SK-N-SH (cell line): ENCODE measurements around the gene TMEM170A. TPM values are rescaled to one million over a fixed set of nuclear protein-coding genes. Genes with fewer than 3 reads are reported as not detected.
A peak's percentile ranks its signal among the peaks of the same experiment; 100 is the strongest.
"Not testable (repeated sequence)": the region's sequence is repeated elsewhere in the genome, so short reads cannot be mapped to it uniquely, and the experiment has no call there.

Source experiments
- CTCF ChIA-PET: fragments of 300-600, 350-600 bp; formaldehyde crosslinking; extraction: SDS; loops from one replicate; lab custom pipeline; 2021; lab: Yijun Ruan, JAX
- POLR2A ChIA-PET: fragments of 350-600 bp; sonication (Branson Sonifier 250); formaldehyde crosslinking; extraction: SDS; loops from one replicate; lab custom pipeline; 2020; ENCODE audit warnings: antibody characterized with exemption, inconsistent platforms; lab: Yijun Ruan, JAX
- DNase-seq: peaks from one replicate; pipeline ENCODE4 v3.0.0; 2012
- H2AFZ ChIP-seq: fragments of 200-600 bp; sonication (generic); 2 replicates; pipeline ENCODE4 v1.8.1; 2016; ENCODE audit warnings: antibody characterized with exemption, mild to moderate bottlenecking, low read depth
- H3F3A ChIP-seq: fragments of 200-600 bp; sonication (generic); replicated peaks from 2 replicates; pipeline ENCODE3; 2016; ENCODE audit warnings: antibody characterized with exemption, mild to moderate bottlenecking; ENCODE audit not compliant: insufficient read depth
- H3K27ac ChIP-seq, 2 experiments: fragments of 200-500 bp in 1 of 2; fragments of 200-600 bp in 1 of 2; sonication (Bioruptor generic) in 1 of 2; sonication (generic), shearing (Covaris generic) in 1 of 2; 2 replicates each; pipeline versions ENCODE4 v1.5.1 to v1.6.1; 2014 to 2016; ENCODE audit warnings: low read depth in 2 of 2, inconsistent platforms in 1 of 2, low read length in 1 of 2, mild to moderate bottlenecking in 1 of 2, mixed read lengths in 1 of 2
- H3K27me3 ChIP-seq: fragments of 200-600 bp; sonication (generic), shearing (Covaris generic); 2 replicates; pipeline ENCODE4 v1.6.1; 2016; ENCODE audit warnings: mixed run types; ENCODE audit not compliant: insufficient read depth
- H3K36me3 ChIP-seq, 2 experiments: fragments of 200-500 bp in 1 of 2; fragments of 200-600 bp in 1 of 2; sonication (Bioruptor generic) in 1 of 2; sonication (generic) in 1 of 2; replicated peaks in 1 of 2; 2 replicates each; pipeline versions ENCODE3 to v1.5.1; 2014 to 2016; ENCODE audit warnings: low read length in 1 of 2, mild to moderate bottlenecking in 1 of 2; ENCODE audit not compliant: insufficient read depth in 2 of 2, control insufficient read depth in 1 of 2
- H3K4me1 ChIP-seq, 2 experiments: fragments of 200-500 bp in 1 of 2; fragments of 200-600 bp in 1 of 2; sonication (Bioruptor generic) in 1 of 2; sonication (generic), shearing (Covaris generic) in 1 of 2; 2 replicates each; pipeline versions ENCODE4 v1.5.1 to v1.6.1; 2014 to 2016; ENCODE audit warnings: low read depth in 1 of 2, low read length in 1 of 2, mixed run types in 1 of 2; ENCODE audit not compliant: insufficient read depth in 2 of 2, control insufficient read depth in 1 of 2
- H3K4me2 ChIP-seq: fragments of 200-600 bp; sonication (generic), shearing (Covaris generic); 2 replicates; pipeline ENCODE4 v1.6.1; 2017; ENCODE audit warnings: mixed run types
- H3K4me3 ChIP-seq, 2 experiments: fragments of 200-500 bp in 1 of 2; fragments of 200-600 bp in 1 of 2; sonication (Bioruptor generic) in 1 of 2; sonication (generic), shearing (Covaris generic) in 1 of 2; 2 replicates each; pipeline versions ENCODE4 v1.5.1 to v1.8.1; 2014 to 2016; ENCODE audit warnings: low read depth in 2 of 2, inconsistent platforms in 1 of 2, low read length in 1 of 2, mild to moderate bottlenecking in 1 of 2, mixed read lengths in 1 of 2, moderate library complexity in 1 of 2
- H3K79me2 ChIP-seq: fragments of 200-600 bp; sonication (generic); 2 replicates; pipeline ENCODE4 v1.8.1; 2017; ENCODE audit warnings: mild to moderate bottlenecking; ENCODE audit not compliant: insufficient read depth
- H3K9ac ChIP-seq: fragments of 200-600 bp; sonication (generic); 2 replicates; pipeline ENCODE4 v1.6.1; 2017; ENCODE audit warnings: mixed run types
- H3K9me2 ChIP-seq: fragments of 200-600 bp; sonication (generic); 2 replicates; pipeline ENCODE4 v1.6.1; 2017; ENCODE audit warnings: mixed run types
- H3K9me3 ChIP-seq: fragments of 200-600 bp; sonication (generic); 2 replicates; pipeline ENCODE4 v1.6.1; 2017; ENCODE audit warnings: mixed run types, mild to moderate bottlenecking, moderate library complexity
- H4K20me1 ChIP-seq: fragments of 200-600 bp; sonication (generic); 2 replicates; pipeline ENCODE4 v1.6.1; 2017; ENCODE audit warnings: mild to moderate bottlenecking, mixed run types; ENCODE audit not compliant: insufficient read depth
- ELF1 ChIP-seq: IDR thresholded peaks from 2 replicates; pipeline ENCODE4 v1.4.0; 2012
- FOXJ3 ChIP-seq: sonication (generic); formaldehyde crosslinking; IDR thresholded peaks from 2 replicates; pipeline ENCODE4 v1.5.1; 2020; ENCODE audit warnings: mild to moderate bottlenecking, missing genetic modification reagents
- FOXM1 ChIP-seq: IDR thresholded peaks from 2 replicates; pipeline ENCODE4 v1.4.0; 2012; ENCODE audit warnings: low read depth, mild to moderate bottlenecking
- GABPA ChIP-seq: IDR thresholded peaks from 2 replicates; pipeline ENCODE4 v1.4.0; 2012; ENCODE audit warnings: low read depth, mild to moderate bottlenecking
- GATA2 ChIP-seq: sonication (generic); formaldehyde crosslinking; IDR thresholded peaks from 2 replicates; pipeline ENCODE4 v1.5.0; 2020; ENCODE audit warnings: mild to moderate bottlenecking, missing genetic modification reagents
- NRF1 ChIP-seq: IDR thresholded peaks from 2 replicates; pipeline ENCODE4 v1.6.1; 2012; ENCODE audit warnings: low read depth, mild to moderate bottlenecking, low read length
- POLR2AphosphoS5 ChIP-seq: IDR thresholded peaks from 2 replicates; pipeline ENCODE4 v1.6.1; 2012; ENCODE audit warnings: low read depth, low read length
- RCOR1 ChIP-seq: fragments of 150-350 bp; IDR thresholded peaks from 2 replicates; pipeline ENCODE4 v1.6.1; 2017; ENCODE audit warnings: antibody characterized with exemption, low read length
- REST ChIP-seq: IDR thresholded peaks from 2 replicates; pipeline ENCODE4 v1.6.1; 2012; ENCODE audit warnings: mild to moderate bottlenecking, low read depth, low read length, moderate library complexity
- RFX5 ChIP-seq: IDR thresholded peaks from 2 replicates; pipeline ENCODE4 v1.6.1; 2012; ENCODE audit warnings: mild to moderate bottlenecking, improper control_type of control experiment, low read length
- TAF1 ChIP-seq: IDR thresholded peaks from 2 replicates; pipeline ENCODE4 v1.6.1; 2012; ENCODE audit warnings: low read depth, mild to moderate bottlenecking, low read length, moderate library complexity, borderline replicate concordance
- TEAD4 ChIP-seq: IDR thresholded peaks from 2 replicates; pipeline ENCODE4 v1.4.0; 2012; ENCODE audit warnings: mild to moderate bottlenecking, borderline replicate concordance; ENCODE audit not compliant: insufficient read depth
- whole genome bisulfite sequencing: methylation state at CpG from one replicate; pipeline ENCODE4 v1.1.6; 2017; ENCODE audit warnings: low lambda C conversion rate; 5-methylcytosine and 5-hydroxymethylcytosine counted together
- polyA plus RNA-seq, 3 experiments: library from polyadenylated mRNA; depleted of rRNA; stranded (reverse); fragments of >200 nt; gene quantifications; 2 replicates each; pipeline ENCODE4 v1.2.3, GENCODE V29; 2012
- TF ChIP-seq, protein P1 (sequence below): IDR thresholded peaks from 2 replicates; pipeline ENCODE4; 2012
- TF ChIP-seq, protein P2 (sequence below): fragments of 150-350 bp; IDR thresholded peaks from 2 replicates; pipeline ENCODE4 v1.6.1; 2016; ENCODE audit warnings: mild to moderate bottlenecking, low read depth, low read length

TMEM170A gene
- polyA plus RNA-seq, 1 of the 3 experiments (the other 2 are of a cell fraction), result 9.2 TPM

GRCh38 chr16:75457485-75458021 lies 6.9 kb downstream of the TMEM170A start:
- peaks cover 0 to 28% of the 10 kb centered on the region in 2 experiments; a peak in 3 of 4 replicates for H3K4me1 ChIP-seq
- TF ChIP-seq GABPA (no peak), RFX5 (no peak), ELF1 (no peak), GATA2 (CRISPR knock-in tag) (no peak), NRF1 (no peak)
- WGBS, result 100% methylated on average over 5 of the region's 5 CpGs
- no peak overlapping the region for H3K4me3 ChIP-seq
- DNase-seq, result no peak
- peak overlapping the region in 1 of 2 experiments; percentile 62; a peak in 2 of 4 replicates for H3K27ac ChIP-seq
- H3K9ac ChIP-seq, result no peak overlapping the region
- POLR2A ChIA-PET, result interaction anchor here (1.8 kb wide), 1 partner anchor 24 kb away, joined by 5 read pairs; the partner anchor contains the start of gene CFDP1
- H2AFZ ChIP-seq, result no peak overlapping the region
- CTCF ChIA-PET, result interaction anchor here (1.0 to 2.6 kb wide), 5 partner anchors 8 to 306 kb away, joined by 3 to 8 read pairs (median 6); partner anchors contain the start of gene CFDP1
- H4K20me1 ChIP-seq, result peaks cover 62% of the 10 kb centered on the region
- no peaks in the 10 kb centered on the region for H3K27me3 ChIP-seq
- H3K79me2 ChIP-seq, result peaks cover 97% of the 10 kb centered on the region
- H3K36me3 ChIP-seq, result no peaks in the 10 kb centered on the region
- no peaks in the 10 kb centered on the region for H3K9me3 ChIP-seq
- H3K4me2 ChIP-seq, result no peak overlapping the region
- H3K9me2 ChIP-seq, result no peaks in the 10 kb centered on the region
- no peaks in the 10 kb centered on the region for H3F3A ChIP-seq

GRCh38 chr16:75456971-75457370 lies 7.5 kb downstream of the TMEM170A start:
- CTCF ChIA-PET, result interaction anchor here (0.8 to 2.6 kb wide), 6 partner anchors 8 to 307 kb away, joined by 3 to 8 read pairs (median 5); partner anchors contain the start of gene CFDP1
- Histone ChIP-seq H3K9me2 (no peaks in the 10 kb centered on the region), H2AFZ (no peak overlapping the region), H3K4me1 (peaks cover 0 to 28% of the 10 kb centered on the region in 2 experiments; a peak in 2 of 4 replicates), H3K27ac (peak overlapping the region in 1 of 2 experiments; percentile 62; a peak in 2 of 4 replicates), H3F3A (no peaks in the 10 kb centered on the region), H3K36me3 (no peaks in the 10 kb centered on the region), H3K9me3 (no peaks in the 10 kb centered on the region), H3K27me3 (no peaks in the 10 kb centered on the region), H4K20me1 (peaks cover 59% of the 10 kb centered on the region), H3K4me3 (no peak overlapping the region), H3K9ac (no peak overlapping the region), H3K4me2 (no peak overlapping the region), H3K79me2 (peaks cover 97% of the 10 kb centered on the region)
- TF ChIP-seq TEAD4, result no peak
- TF ChIP-seq, protein P1, sequence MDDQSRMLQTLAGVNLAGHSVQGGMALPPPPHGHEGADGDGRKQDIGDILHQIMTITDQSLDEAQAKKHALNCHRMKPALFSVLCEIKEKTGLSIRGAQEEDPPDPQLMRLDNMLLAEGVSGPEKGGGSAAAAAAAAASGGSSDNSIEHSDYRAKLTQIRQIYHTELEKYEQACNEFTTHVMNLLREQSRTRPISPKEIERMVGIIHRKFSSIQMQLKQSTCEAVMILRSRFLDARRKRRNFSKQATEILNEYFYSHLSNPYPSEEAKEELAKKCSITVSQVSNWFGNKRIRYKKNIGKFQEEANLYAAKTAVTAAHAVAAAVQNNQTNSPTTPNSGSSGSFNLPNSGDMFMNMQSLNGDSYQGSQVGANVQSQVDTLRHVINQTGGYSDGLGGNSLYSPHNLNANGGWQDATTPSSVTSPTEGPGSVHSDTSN, result no peak
- TF ChIP-seq REST, result no peak
- peak; percentile 32; the same call in 1 of the 2 replicates for TF ChIP-seq FOXJ3 (CRISPR knock-in tag)
- TF ChIP-seq, protein P2, sequence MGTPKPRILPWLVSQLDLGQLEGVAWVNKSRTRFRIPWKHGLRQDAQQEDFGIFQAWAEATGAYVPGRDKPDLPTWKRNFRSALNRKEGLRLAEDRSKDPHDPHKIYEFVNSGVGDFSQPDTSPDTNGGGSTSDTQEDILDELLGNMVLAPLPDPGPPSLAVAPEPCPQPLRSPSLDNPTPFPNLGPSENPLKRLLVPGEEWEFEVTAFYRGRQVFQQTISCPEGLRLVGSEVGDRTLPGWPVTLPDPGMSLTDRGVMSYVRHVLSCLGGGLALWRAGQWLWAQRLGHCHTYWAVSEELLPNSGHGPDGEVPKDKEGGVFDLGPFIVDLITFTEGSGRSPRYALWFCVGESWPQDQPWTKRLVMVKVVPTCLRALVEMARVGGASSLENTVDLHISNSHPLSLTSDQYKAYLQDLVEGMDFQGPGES, result no peak
- TF ChIP-seq FOXM1, result no peak
- peak; percentile 62 for TF ChIP-seq GATA2 (CRISPR knock-in tag)
- no peak for TF ChIP-seq NRF1
- no peak for TF ChIP-seq POLR2AphosphoS5
- no peak for TF ChIP-seq TAF1
- peak; percentile 29; the same call in 1 of the 2 replicates for TF ChIP-seq RCOR1
- POLR2A ChIA-PET, result interaction anchor here (1.8 kb wide), 1 partner anchor 23 kb away, joined by 5 read pairs; the partner anchor contains the start of gene CFDP1
- WGBS, result 100% methylated on average over 1 of the region's 1 CpG
- DNase-seq, result no peak

DNA sequence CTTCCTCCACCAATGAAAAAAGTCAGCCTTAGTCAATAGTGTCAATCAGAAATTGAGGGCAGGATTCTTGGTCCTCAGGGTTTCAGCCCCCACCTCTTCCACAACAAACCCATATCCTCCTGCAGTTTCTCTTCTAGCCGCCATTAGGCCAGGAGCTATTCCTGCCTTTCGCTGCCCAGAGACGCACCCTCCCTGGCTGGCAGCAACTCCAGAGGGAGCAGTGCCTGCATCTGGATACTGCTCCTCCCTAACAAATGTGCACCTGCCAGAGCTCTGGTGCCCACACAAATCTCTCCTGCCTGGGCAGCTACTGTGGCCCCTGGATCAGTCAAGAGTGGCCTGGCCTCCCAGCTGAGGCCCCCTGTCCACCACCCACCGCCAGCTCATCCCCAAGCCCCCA lies 8.0 kb downstream of the TMEM170A start:
- not testable (repeated sequence) for H3K4me3 ChIP-seq, H3F3A ChIP-seq, H2AFZ ChIP-seq, H3K27me3 ChIP-seq, DNase-seq, H3K36me3 ChIP-seq, H3K9ac ChIP-seq, H3K9me3 ChIP-seq, H3K4me2 ChIP-seq, H3K9me2 ChIP-seq
- H3K79me2 ChIP-seq, result peaks cover 97% of the 10 kb centered on the region
- H3K27ac ChIP-seq, result peak overlapping the region in 1 of 2 experiments; percentile 62; a peak in 1 of 4 replicates
- peaks cover 59% of the 10 kb centered on the region for H4K20me1 ChIP-seq
- WGBS, result 98% methylated on average over 4 of the region's 4 CpGs
- peaks cover 0 to 28% of the 10 kb centered on the region in 2 experiments; a peak in 2 of 4 replicates for H3K4me1 ChIP-seq
- ChIA-PET POLR2A (interaction anchor here (1.8 kb wide), 1 partner anchor 23 kb away, joined by 5 read pairs; the partner anchor contains the start of gene CFDP1), CTCF (interaction anchor here (0.8 to 2.6 kb wide), 4 partner anchors 9 to 222 kb away, joined by 3 to 8 read pairs (median 6); partner anchors contain the start of gene CFDP1)
